ENCODE measurements around the gene EDDM3A. TPM values are rescaled to one million over a fixed set of nuclear protein-coding genes. Genes with fewer than 3 reads are reported as not detected.
"Not testable (repeated sequence)": the region's sequence is repeated elsewhere in the genome, so short reads cannot be mapped to it uniquely, and the experiment has no call there.

The EDDM3A gene, protein sequence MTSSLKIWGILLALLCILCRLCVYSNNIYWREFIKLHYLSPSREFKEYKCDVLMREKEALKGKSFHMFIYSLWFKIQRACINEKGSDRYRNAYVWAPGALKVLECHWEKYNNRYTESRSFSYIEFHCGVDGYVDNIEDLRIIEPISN
- not detected for polyA plus RNA-seq (2013, experiment 1 of 4)
- polyA plus RNA-seq (2013, experiment 2 of 4): not detected
- polyA plus RNA-seq (2013, experiment 3 of 4): not detected
- polyA plus RNA-seq (2013, experiment 4 of 4): not detected

DNA sequence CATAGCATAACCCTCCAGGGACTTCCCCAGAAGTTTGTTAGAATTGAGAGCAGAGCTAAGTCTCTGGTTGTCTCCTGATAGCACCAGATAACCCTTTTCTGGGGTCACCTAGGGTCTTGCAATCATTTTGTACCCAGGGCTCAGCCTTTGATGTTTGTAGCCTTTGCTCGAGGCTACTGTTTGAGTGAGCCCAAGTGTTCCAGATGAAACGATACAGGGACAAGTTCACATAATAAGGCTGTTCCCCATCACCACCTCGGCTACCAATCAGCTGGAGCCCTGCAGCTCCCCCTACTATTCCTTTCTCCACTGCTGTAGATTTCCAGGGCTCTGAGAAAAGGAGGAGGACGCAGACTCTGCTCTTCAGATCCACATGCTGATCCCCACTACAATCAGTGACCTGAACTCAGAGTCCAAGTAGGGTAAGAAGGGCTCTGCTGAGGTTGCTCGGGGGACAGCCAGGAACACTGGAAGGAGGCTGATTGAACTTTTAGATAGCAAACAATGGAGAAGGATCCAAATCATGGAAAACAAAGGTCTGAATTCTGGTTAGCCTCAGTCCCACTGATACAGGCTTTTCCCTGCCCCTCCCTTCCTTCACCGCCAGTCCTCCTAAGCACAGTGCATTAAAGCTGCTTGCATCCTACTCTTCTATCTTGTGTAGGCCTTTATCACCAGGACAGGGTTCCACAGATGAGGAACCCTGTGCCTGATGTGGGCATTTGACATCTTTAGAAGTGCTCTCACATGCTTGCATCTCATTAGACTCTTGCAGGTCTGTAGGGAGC lies at the start of gene EDDM3A:
Gene EDDM3A, plus strand, starts transcription at position 317 of the 788 bp plus-strand sequence. CDS start 1,694 bp downstream, outside the sequence.
- 86 to 95% methylated on average over 6 of the region's 6 CpGs for WGBS, 2 experiments
- no peak within 1 kb of the TSS for H3K27ac ChIP-seq (ENCODE audit: insufficient read depth, low read depth, low read length, poor library complexity, severe bottlenecking)
- no peaks in the 10 kb centered on the region for H3K36me3 ChIP-seq (ENCODE audit: control insufficient read depth, insufficient read depth, low read length)

GRCh38 chr14:20696764-20697163 lies 48.9 kb upstream of the EDDM3A start:
- H3K36me3 ChIP-seq (ENCODE audit: control insufficient read depth, insufficient read depth, low read length): no peaks in the 10 kb centered on the region
- 94 to 95% methylated on average over 5 of the region's 5 CpGs for WGBS, 2 experiments
- no peaks in the 10 kb centered on the region for H3K4me1 ChIP-seq (ENCODE audit: control insufficient read depth, insufficient read depth, low read length)
- no peaks in the 10 kb centered on the region for H3K9me3 ChIP-seq (ENCODE audit: control insufficient read depth, low read length)
- no peak overlapping the region for H3K27ac ChIP-seq (ENCODE audit: insufficient read depth, low read depth, low read length, poor library complexity, severe bottlenecking)
- H3K27me3 ChIP-seq (ENCODE audit: control insufficient read depth, insufficient read depth, low read length, poor library complexity, severe bottlenecking): no peaks in the 10 kb centered on the region
- H3K4me3 ChIP-seq (ENCODE audit: insufficient read depth, low read depth, low read length): no peak overlapping the region

More for the DNA sequence above, at the start of gene EDDM3A:
- H3K9me3 ChIP-seq (ENCODE audit: control insufficient read depth, low read length): no peaks in the 10 kb centered on the region
- no peak within 1 kb of the TSS for H3K4me3 ChIP-seq (ENCODE audit: insufficient read depth, low read depth, low read length)
- H3K4me1 ChIP-seq (ENCODE audit: control insufficient read depth, insufficient read depth, low read length): no peaks in the 10 kb centered on the region
- H3K27me3 ChIP-seq (ENCODE audit: control insufficient read depth, insufficient read depth, low read length, poor library complexity, severe bottlenecking): no peaks in the 10 kb centered on the region

DNA sequence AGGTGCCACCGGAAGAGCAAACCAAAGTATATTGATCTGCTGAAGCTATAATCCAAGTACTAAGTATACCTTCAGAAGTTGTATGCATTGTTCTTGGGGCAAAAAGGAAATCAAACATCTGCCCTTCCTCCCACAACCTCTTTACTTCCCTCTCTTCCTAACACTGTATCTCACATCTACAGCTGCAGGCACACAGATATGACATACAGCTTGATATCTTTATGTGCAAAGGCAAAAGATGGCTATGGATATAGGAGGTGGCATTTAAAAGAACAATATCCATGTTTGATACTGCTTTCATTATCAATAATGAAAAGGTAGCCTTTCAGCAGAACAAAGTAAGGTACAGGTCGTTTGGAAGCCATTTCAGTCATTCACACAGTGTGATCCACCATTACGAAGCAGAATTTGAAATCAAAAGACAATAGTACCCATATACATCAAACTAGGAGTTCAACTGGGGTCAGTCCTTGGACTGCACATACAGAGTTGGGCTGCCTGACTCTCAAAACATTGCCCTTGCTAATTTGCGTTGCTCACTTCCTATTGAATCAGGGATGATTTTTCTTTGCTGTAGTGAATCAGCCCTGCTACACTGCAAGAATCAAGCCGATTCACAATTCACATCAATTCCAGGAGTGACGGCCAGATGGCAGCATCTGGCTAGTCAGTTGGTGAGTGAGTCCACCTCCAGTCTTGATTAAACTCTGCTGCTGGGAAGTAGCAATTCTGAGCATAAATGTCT lies 48.2 kb upstream of the EDDM3A start:
- H3K36me3 ChIP-seq (ENCODE audit: control insufficient read depth, insufficient read depth, low read length): no peaks in the 10 kb centered on the region
- no peaks in the 10 kb centered on the region for H3K27me3 ChIP-seq (ENCODE audit: control insufficient read depth, insufficient read depth, low read length, poor library complexity, severe bottlenecking)
- no peaks in the 10 kb centered on the region for H3K9me3 ChIP-seq (ENCODE audit: control insufficient read depth, low read length)
- H3K4me3 ChIP-seq (ENCODE audit: insufficient read depth, low read depth, low read length): no peak overlapping the region
- no peak overlapping the region for H3K27ac ChIP-seq (ENCODE audit: insufficient read depth, low read depth, low read length, poor library complexity, severe bottlenecking)
- 47 to 53% methylated on average over 6 of the region's 6 CpGs for WGBS, 2 experiments
- H3K4me1 ChIP-seq (ENCODE audit: control insufficient read depth, insufficient read depth, low read length): no peaks in the 10 kb centered on the region

DNA sequence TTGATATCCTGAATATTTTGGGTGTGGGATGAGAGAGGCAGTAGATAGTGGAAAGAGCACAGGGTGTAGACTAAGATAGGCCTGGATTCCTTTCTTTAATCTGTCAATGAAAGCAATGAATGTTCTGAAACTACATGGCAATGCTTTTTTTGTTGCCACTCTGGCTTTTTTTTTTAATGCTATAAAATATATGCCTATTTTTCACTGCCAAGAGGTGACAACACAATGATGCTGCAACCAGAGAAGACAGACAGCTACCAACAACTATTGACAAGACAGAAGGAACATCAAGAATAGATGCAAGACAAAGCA lies 47.7 kb upstream of the EDDM3A start:
- Histone ChIP-seq H3K4me1 (ENCODE audit: control insufficient read depth, insufficient read depth, low read length) (no peaks in the 10 kb centered on the region), H3K9me3 (ENCODE audit: control insufficient read depth, low read length) (no peaks in the 10 kb centered on the region), H3K27ac (ENCODE audit: insufficient read depth, low read depth, low read length, poor library complexity, severe bottlenecking) (no peak overlapping the region), H3K27me3 (ENCODE audit: control insufficient read depth, insufficient read depth, low read length, poor library complexity, severe bottlenecking) (no peaks in the 10 kb centered on the region), H3K36me3 (ENCODE audit: control insufficient read depth, insufficient read depth, low read length) (no peaks in the 10 kb centered on the region), H3K4me3 (ENCODE audit: insufficient read depth, low read depth, low read length) (no peak overlapping the region)

DNA sequence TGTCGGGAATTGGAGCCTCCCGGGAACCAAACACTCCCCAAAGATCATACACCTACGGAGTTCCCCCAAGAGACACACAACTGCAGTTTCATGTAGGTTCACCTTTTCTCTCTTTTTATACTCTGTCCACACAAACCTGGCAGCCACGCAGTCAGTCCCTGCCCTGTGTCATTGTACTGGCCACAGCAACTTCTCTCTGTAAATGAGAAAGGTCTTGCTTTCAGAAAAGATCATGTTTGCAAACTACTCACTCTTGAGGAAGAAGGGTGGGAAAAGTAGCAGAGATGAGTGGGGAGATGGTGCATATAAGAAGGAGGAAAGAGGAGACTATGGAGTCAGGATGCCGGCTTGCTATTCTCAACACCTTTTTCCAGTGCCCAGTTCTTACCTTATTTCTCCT lies 46.8 kb upstream of the EDDM3A start:
- no peak overlapping the region for H3K27ac ChIP-seq (ENCODE audit: insufficient read depth, low read depth, low read length, poor library complexity, severe bottlenecking)
- no peaks in the 10 kb centered on the region for H3K36me3 ChIP-seq (ENCODE audit: control insufficient read depth, insufficient read depth, low read length)
- no peaks in the 10 kb centered on the region for H3K27me3 ChIP-seq (ENCODE audit: control insufficient read depth, insufficient read depth, low read length, poor library complexity, severe bottlenecking)
- H3K4me3 ChIP-seq (ENCODE audit: insufficient read depth, low read depth, low read length): no peak overlapping the region
- no peaks in the 10 kb centered on the region for H3K4me1 ChIP-seq (ENCODE audit: control insufficient read depth, insufficient read depth, low read length)
- 94% methylated on average over 5 of the region's 5 CpGs for WGBS, 2 experiments
- H3K9me3 ChIP-seq (ENCODE audit: control insufficient read depth, low read length): no peaks in the 10 kb centered on the region

GRCh38 chr14:20699931-20700330 lies 45.8 kb upstream of the EDDM3A start:
- Histone ChIP-seq H3K27ac (ENCODE audit: insufficient read depth, low read depth, low read length, poor library complexity, severe bottlenecking) (no peak overlapping the region), H3K9me3 (ENCODE audit: control insufficient read depth, low read length) (no peaks in the 10 kb centered on the region), H3K4me1 (ENCODE audit: control insufficient read depth, insufficient read depth, low read length) (no peaks in the 10 kb centered on the region), H3K27me3 (ENCODE audit: control insufficient read depth, insufficient read depth, low read length, poor library complexity, severe bottlenecking) (no peaks in the 10 kb centered on the region), H3K4me3 (ENCODE audit: insufficient read depth, low read depth, low read length) (no peak overlapping the region), H3K36me3 (ENCODE audit: control insufficient read depth, insufficient read depth, low read length) (no peaks in the 10 kb centered on the region)

DNA sequence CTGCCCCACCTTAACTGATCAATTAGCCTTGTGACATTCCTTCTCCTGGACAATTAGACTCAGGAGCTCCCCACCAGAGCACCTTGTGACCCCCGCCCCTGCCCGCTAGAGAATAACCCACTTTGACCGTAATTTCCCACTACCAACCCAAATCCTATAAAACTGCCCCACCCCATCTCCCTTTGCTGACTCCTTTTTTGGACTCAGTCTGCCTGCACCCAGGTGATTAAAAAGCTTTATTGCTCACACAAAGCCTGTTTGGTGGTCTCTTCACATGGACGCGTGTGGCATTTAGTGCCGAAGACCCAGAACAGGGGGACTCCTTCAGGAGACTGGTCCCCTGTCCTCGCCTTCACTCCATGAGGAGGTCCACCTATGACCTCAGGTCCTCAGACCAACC lies 44.7 kb upstream of the EDDM3A start:
- H3K36me3 ChIP-seq (ENCODE audit: control insufficient read depth, insufficient read depth, low read length); H3K27me3 ChIP-seq (ENCODE audit: control insufficient read depth, insufficient read depth, low read length, poor library complexity, severe bottlenecking); H3K9me3 ChIP-seq (ENCODE audit: control insufficient read depth, low read length); H3K4me3 ChIP-seq (ENCODE audit: insufficient read depth, low read depth, low read length); H3K4me1 ChIP-seq (ENCODE audit: control insufficient read depth, insufficient read depth, low read length); H3K27ac ChIP-seq (ENCODE audit: insufficient read depth, low read depth, low read length, poor library complexity, severe bottlenecking): not testable (repeated sequence)
- WGBS, 2 experiments: 91 to 94% methylated on average over 7 of the region's 7 CpGs

DNA sequence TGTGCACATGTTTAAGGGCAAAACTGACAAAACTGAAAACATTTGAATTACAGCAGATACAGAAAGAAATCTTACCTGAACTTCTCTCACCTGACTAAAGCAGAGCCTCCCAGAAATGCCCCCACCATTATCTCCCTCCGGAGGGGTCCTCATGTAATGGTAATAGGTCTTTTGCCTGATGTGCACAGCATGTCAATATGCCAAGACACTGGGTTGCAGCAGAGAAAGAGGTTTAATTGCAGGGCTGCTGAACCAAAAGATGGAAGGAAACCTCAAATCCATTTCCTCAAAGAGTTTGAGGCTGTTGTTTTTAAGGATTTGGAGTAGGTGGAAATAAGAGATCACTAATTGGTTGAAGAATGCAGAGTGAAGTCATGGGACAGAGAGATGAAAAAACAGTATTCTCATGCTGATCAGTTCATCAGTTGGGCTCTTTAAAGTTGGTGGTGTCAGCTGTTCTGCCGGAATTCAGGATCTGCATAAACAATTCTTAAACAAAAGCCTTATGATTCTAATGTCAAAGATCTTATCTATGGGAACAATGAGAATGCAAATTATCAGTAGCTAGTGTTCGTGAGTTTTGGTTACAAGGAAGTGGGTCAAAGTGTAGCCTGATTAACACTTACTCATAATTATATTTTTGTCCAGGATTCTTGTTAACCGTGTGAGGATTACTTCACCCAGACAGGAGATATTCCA lies 38.9 kb upstream of the EDDM3A start:
- Histone ChIP-seq H3K9me3 (ENCODE audit: control insufficient read depth, low read length) (no peaks in the 10 kb centered on the region), H3K36me3 (ENCODE audit: control insufficient read depth, insufficient read depth, low read length) (no peaks in the 10 kb centered on the region), H3K4me3 (ENCODE audit: insufficient read depth, low read depth, low read length) (no peak overlapping the region), H3K27me3 (ENCODE audit: control insufficient read depth, insufficient read depth, low read length, poor library complexity, severe bottlenecking) (no peaks in the 10 kb centered on the region), H3K27ac (ENCODE audit: insufficient read depth, low read depth, low read length, poor library complexity, severe bottlenecking) (no peak overlapping the region), H3K4me1 (ENCODE audit: control insufficient read depth, insufficient read depth, low read length) (no peaks in the 10 kb centered on the region)
- WGBS, 2 experiments: 82 to 83% methylated on average over 3 to 4 of the region's 4 CpGs

DNA sequence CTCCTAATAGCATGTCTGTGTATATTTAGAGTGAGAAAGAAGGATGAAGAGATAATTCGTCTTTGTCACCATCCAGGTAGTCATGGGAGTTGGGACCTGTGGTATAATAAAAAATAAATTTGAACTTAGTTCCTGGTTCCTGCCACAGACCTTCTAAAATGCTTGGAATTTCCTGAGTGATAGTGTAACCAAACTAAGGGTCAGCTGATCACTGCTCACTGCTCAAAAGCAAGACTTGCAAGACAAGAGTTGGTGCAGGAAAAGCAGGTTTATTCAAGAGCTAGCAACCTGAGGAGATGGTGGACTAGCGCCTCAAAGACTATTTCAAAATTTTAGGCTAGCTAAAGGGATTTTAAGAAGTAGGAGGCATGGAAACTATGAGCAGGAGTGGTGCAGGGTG lies 38.1 kb upstream of the EDDM3A start:
- Histone ChIP-seq H3K27me3 (ENCODE audit: control insufficient read depth, insufficient read depth, low read length, poor library complexity, severe bottlenecking) (no peaks in the 10 kb centered on the region), H3K36me3 (ENCODE audit: control insufficient read depth, insufficient read depth, low read length) (no peaks in the 10 kb centered on the region), H3K4me1 (ENCODE audit: control insufficient read depth, insufficient read depth, low read length) (no peaks in the 10 kb centered on the region), H3K27ac (ENCODE audit: insufficient read depth, low read depth, low read length, poor library complexity, severe bottlenecking) (no peak overlapping the region), H3K4me3 (ENCODE audit: insufficient read depth, low read depth, low read length) (no peak overlapping the region), H3K9me3 (ENCODE audit: control insufficient read depth, low read length) (no peaks in the 10 kb centered on the region)
- WGBS, 2 experiments: 92 to 97% methylated on average over 1 of the region's 2 CpGs

GRCh38 chr14:20711261-20711660 lies 34.4 kb upstream of the EDDM3A start:
- Histone ChIP-seq H3K4me1 (ENCODE audit: control insufficient read depth, insufficient read depth, low read length) (no peaks in the 10 kb centered on the region), H3K9me3 (ENCODE audit: control insufficient read depth, low read length) (no peaks in the 10 kb centered on the region), H3K4me3 (ENCODE audit: insufficient read depth, low read depth, low read length) (no peak overlapping the region), H3K27ac (ENCODE audit: insufficient read depth, low read depth, low read length, poor library complexity, severe bottlenecking) (no peak overlapping the region), H3K27me3 (ENCODE audit: control insufficient read depth, insufficient read depth, low read length, poor library complexity, severe bottlenecking) (no peaks in the 10 kb centered on the region), H3K36me3 (ENCODE audit: control insufficient read depth, insufficient read depth, low read length) (no peaks in the 10 kb centered on the region)
- WGBS, 2 experiments: 70 to 72% methylated on average over 4 of the region's 4 CpGs
